HCT116 (cell line): ENCODE measurements around the gene TOX2.
A peak's percentile ranks its signal among the peaks of the same experiment; 100 is the strongest.

Source experiments
- ATF3 ChIP-seq: IDR thresholded peaks from 2 replicates; pipeline ENCODE4 v1.6.1; 2012
- CEBPB ChIP-seq: IDR thresholded peaks from 2 replicates; pipeline ENCODE4 v1.6.1; 2012; ENCODE audit warnings: low read depth
- CTCF ChIP-seq, 3 experiments: fragments of 200-600 bp in 1 of 3; sonication (generic) in 1 of 3; IDR thresholded peaks in 2 of 3; conservative IDR thresholded peaks in 1 of 3; 2 replicates each; pipeline ENCODE4 v1.5.1; 2012 to 2017; ENCODE audit warnings: low read depth in 2 of 3, low read length in 2 of 3, antibody characterized with exemption in 1 of 3, borderline replicate concordance in 1 of 3, control low read depth in 1 of 3, mild to moderate bottlenecking in 1 of 3, mixed read lengths in 1 of 3, mixed run types in 1 of 3, moderate library complexity in 1 of 3; ENCODE audit not compliant: insufficient read depth in 1 of 3
- ELF1 ChIP-seq: IDR thresholded peaks from 2 replicates; pipeline ENCODE4 v1.6.1; 2012; ENCODE audit warnings: low read depth, borderline replicate concordance
- EZH2 ChIP-seq: fragments of 200-600 bp; sonication (generic); IDR thresholded peaks from 2 replicates; pipeline ENCODE4 v1.6.1; 2017; ENCODE audit warnings: antibody characterized with exemption, mixed run types
- EZH2phosphoT487 ChIP-seq: fragments of 200-600 bp; IDR thresholded peaks from 2 replicates; pipeline ENCODE4 v1.6.1; 2018; ENCODE audit warnings: antibody characterized with exemption, borderline replicate concordance
- MAX ChIP-seq: IDR thresholded peaks from 2 replicates; pipeline ENCODE4 v1.6.1; 2012
- POLR2A ChIP-seq: IDR thresholded peaks from 2 replicates; pipeline ENCODE4 v1.7.0; 2011; ENCODE audit warnings: borderline replicate concordance; ENCODE audit not compliant: insufficient read depth, insufficient read length; ENCODE audit errors: extremely low read depth
- POLR2AphosphoS5 ChIP-seq: IDR thresholded peaks from 2 replicates; pipeline ENCODE4 v1.6.1; 2011; ENCODE audit warnings: mild to moderate bottlenecking, low read depth, low read length, moderate library complexity
- RAD21 ChIP-seq: IDR thresholded peaks from 2 replicates; pipeline ENCODE4 v1.6.1; 2012; ENCODE audit warnings: low read depth, mild to moderate bottlenecking
- SIN3A ChIP-seq: IDR thresholded peaks from 2 replicates; pipeline ENCODE4 v1.6.1; 2012; ENCODE audit warnings: low read depth
- SP1 ChIP-seq: IDR thresholded peaks from 2 replicates; pipeline ENCODE4 v1.6.1; 2012; ENCODE audit warnings: low read depth
- YY1 ChIP-seq: IDR thresholded peaks from 2 replicates; pipeline ENCODE4 v1.6.1; 2011; ENCODE audit warnings: low read length, low read depth, moderate library complexity, mild to moderate bottlenecking; ENCODE audit not compliant: insufficient replicate concordance; ENCODE audit errors: extremely low read depth
- ZNF274 ChIP-seq: fragments of 200-500 bp; sonication (Bioruptor generic); IDR thresholded peaks from 2 replicates; pipeline ENCODE4 v1.6.1; 2014; ENCODE audit warnings: mild to moderate bottlenecking, low read depth, low read length, inconsistent platforms

- TF ChIP-seq CTCF (IDR thresholded peaks at IDR 0.05 in 2 of 3, conservative IDR thresholded peaks at IDR 0.05 in 1 of 3; ENCODE audit: borderline replicate concordance in 1 of 3, insufficient read depth in 1 of 3, low read depth in 2 of 3, low read length in 2 of 3) (no peak), POLR2AphosphoS5 (no peak), YY1 (no peak), RAD21 (no peak), EZH2 (no peak), POLR2A (no peak), CEBPB (no peak), EZH2phosphoT487 (no peak), ZNF274 (no peak), ATF3 (no peak), SP1 (no peak), SIN3A (no peak), ELF1 (no peak), MAX (peak; percentile 37; the same call in 1 of the 2 replicates)
Measured at GRCh38 chr20:43936805-43937204, 22.2 kb downstream of the TOX2 start.
